HEK293T (cell line): ENCODE data around the gene CMPK1.

ENCODE experiments used
- CTCF ChIA-PET: fragments of 350-600 bp; formaldehyde crosslinking; extraction: SDS; loops from one replicate; lab custom pipeline; 2021; ENCODE audit warnings: antibody characterized with exemption, inconsistent platforms; lab: Yijun Ruan, JAX
- POLR2A ChIA-PET: fragments of 350-600 bp; formaldehyde crosslinking; extraction: SDS; loops from one replicate; lab custom pipeline; 2020; ENCODE audit warnings: antibody characterized with exemption, inconsistent platforms; lab: Yijun Ruan, JAX
- DNase-seq: peaks from one replicate; pipeline ENCODE4 v3.0.0; 2012; ENCODE audit warnings: mixed read lengths; ENCODE audit errors: extremely low spot score
- ARNT ChIP-seq: fragments of 450-650 bp; IDR thresholded peaks from 2 replicates; pipeline ENCODE4 v1.6.1; 2017; ENCODE audit warnings: mild to moderate bottlenecking
- BHLHE40 ChIP-seq: fragments of 450-650 bp; IDR thresholded peaks from 2 replicates; pipeline ENCODE4 v1.6.1; 2016; ENCODE audit warnings: mild to moderate bottlenecking, moderate library complexity, borderline replicate concordance
- CTBP1 ChIP-seq: fragments of 450-650 bp; IDR thresholded peaks from 2 replicates; pipeline ENCODE4 v1.6.1; 2016; ENCODE audit warnings: borderline replicate concordance
- ELF4 ChIP-seq: fragments of 450-650 bp; IDR thresholded peaks from 2 replicates; pipeline ENCODE4 v1.6.1; 2017; ENCODE audit warnings: antibody characterized with exemption
- FOXA1 ChIP-seq: fragments of 450-650 bp; IDR thresholded peaks from 2 replicates; pipeline ENCODE4 v1.6.1; 2016; ENCODE audit warnings: mild to moderate bottlenecking
- FOXK2 ChIP-seq: fragments of 450-650 bp; IDR thresholded peaks from 2 replicates; pipeline ENCODE4 v1.6.1; 2016; ENCODE audit warnings: mild to moderate bottlenecking
- FOXM1 ChIP-seq: fragments of 450-650 bp; IDR thresholded peaks from 2 replicates; pipeline ENCODE4 v1.6.1; 2017; ENCODE audit warnings: mild to moderate bottlenecking, borderline replicate concordance
- HDGF ChIP-seq: fragments of 450-650 bp; IDR thresholded peaks from 2 replicates; pipeline ENCODE4 v1.6.1; 2017; ENCODE audit warnings: antibody characterized with exemption, borderline replicate concordance
- L3MBTL2 ChIP-seq: fragments of 450-650 bp; conservative IDR thresholded peaks from 2 replicates; pipeline ENCODE4 v1.6.1; 2016; ENCODE audit warnings: mild to moderate bottlenecking
- LEF1 ChIP-seq: fragments of 450-650 bp; IDR thresholded peaks from 2 replicates; pipeline ENCODE4 v1.6.1; 2017; ENCODE audit warnings: mild to moderate bottlenecking, borderline replicate concordance
- NFRKB ChIP-seq: fragments of 450-650 bp; IDR thresholded peaks from 2 replicates; pipeline ENCODE4 v1.6.1; 2016; ENCODE audit warnings: mild to moderate bottlenecking, moderate library complexity
- SP1 ChIP-seq: fragments of 450-650 bp; IDR thresholded peaks from 2 replicates; pipeline ENCODE4 v1.6.1; 2017
- SUZ12 ChIP-seq: fragments of 450-650 bp; IDR thresholded peaks from 2 replicates; pipeline ENCODE4 v1.6.1; 2016; ENCODE audit warnings: mild to moderate bottlenecking
- TARDBP ChIP-seq: fragments of 450-650 bp; IDR thresholded peaks from 2 replicates; pipeline ENCODE4 v1.6.1; 2016
- ZNF384 ChIP-seq: fragments of 450-650 bp; IDR thresholded peaks from 2 replicates; pipeline ENCODE4 v1.6.1; 2016
- TF ChIP-seq, protein P1 (sequence below): fragments of 450-650 bp; IDR thresholded peaks from 2 replicates; pipeline ENCODE4 v1.6.1; 2016

CMPK1 gene

DNA sequence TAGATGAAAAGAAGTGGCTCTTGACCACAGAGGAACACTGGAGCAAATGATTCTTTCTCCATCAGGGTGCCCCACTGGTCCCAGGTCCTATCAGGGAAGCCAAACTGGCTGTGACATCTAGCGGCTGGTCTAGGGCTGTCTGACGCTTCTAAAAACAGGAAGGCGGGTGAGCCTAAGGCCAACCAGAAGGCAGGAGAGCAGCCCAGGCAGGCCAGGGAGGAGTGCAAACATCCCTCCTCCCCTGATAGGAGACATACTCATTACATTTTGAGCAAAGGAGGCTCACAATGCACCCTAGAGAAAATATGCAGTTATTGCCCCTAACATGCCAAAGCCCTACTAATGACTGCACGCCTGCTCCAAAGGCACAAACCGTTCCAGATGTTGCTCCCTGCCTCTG lies 72.1 kb downstream of the CMPK1 start:
- DNase-seq, result no peak
- POLR2A ChIA-PET, result no interaction called here
- TF ChIP-seq, protein P1, sequence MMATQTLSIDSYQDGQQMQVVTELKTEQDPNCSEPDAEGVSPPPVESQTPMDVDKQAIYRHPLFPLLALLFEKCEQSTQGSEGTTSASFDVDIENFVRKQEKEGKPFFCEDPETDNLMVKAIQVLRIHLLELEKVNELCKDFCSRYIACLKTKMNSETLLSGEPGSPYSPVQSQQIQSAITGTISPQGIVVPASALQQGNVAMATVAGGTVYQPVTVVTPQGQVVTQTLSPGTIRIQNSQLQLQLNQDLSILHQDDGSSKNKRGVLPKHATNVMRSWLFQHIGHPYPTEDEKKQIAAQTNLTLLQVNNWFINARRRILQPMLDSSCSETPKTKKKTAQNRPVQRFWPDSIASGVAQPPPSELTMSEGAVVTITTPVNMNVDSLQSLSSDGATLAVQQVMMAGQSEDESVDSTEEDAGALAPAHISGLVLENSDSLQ, result no peak
- no peak for TF ChIP-seq SUZ12
- no peak for TF ChIP-seq ZNF384
- no peak for TF ChIP-seq ARNT
- no peak for TF ChIP-seq L3MBTL2
- no peak for TF ChIP-seq LEF1
- no peak for TF ChIP-seq FOXA1
- TF ChIP-seq CTBP1, result no peak
- no peak for TF ChIP-seq ELF4
- TF ChIP-seq HDGF, result no peak
- TF ChIP-seq FOXK2, result no peak
- CTCF ChIA-PET, result no interaction called here

GRCh38 chr1:47406966-47407365 lies 73.4 kb downstream of the CMPK1 start:
- ChIA-PET CTCF (no interaction called here), POLR2A (interaction anchor here (0.6 kb wide), 1 partner anchor 346 kb away, joined by 3 read pairs; no protein-coding TSS in a partner anchor)
- DNase-seq, result no peak
- no peak for TF ChIP-seq SUZ12
- no peak for TF ChIP-seq SP1
- TF ChIP-seq BHLHE40, result no peak
- TF ChIP-seq FOXK2, result no peak
- no peak for TF ChIP-seq ELF4
- TF ChIP-seq LEF1, result no peak
- TF ChIP-seq, protein P1, result no peak
- no peak for TF ChIP-seq FOXA1
- TF ChIP-seq ZNF384, result no peak
- no peak for TF ChIP-seq L3MBTL2
- no peak for TF ChIP-seq FOXM1
- TF ChIP-seq ARNT, result no peak
- no peak for TF ChIP-seq CTBP1
- TF ChIP-seq TARDBP, result no peak
- no peak for TF ChIP-seq NFRKB

GRCh38 chr1:47407481-47407880 lies 73.9 kb downstream of the CMPK1 start:
- DNase-seq, result no peak
- ChIA-PET CTCF (interaction anchor here (1.2 kb wide), 1 partner anchor 10 kb away, joined by 3 read pairs; no protein-coding TSS in a partner anchor), POLR2A (interaction anchor here (0.6 kb wide), 1 partner anchor 345 kb away, joined by 3 read pairs; no protein-coding TSS in a partner anchor)
- TF ChIP-seq SP1 (no peak), CTBP1 (no peak), FOXA1 (no peak), LEF1 (no peak), SUZ12 (no peak), ZNF384 (no peak), TARDBP (no peak), NFRKB (no peak), FOXK2 (no peak), L3MBTL2 (no peak), BHLHE40 (no peak)
- TF ChIP-seq, protein P1, result no peak

GRCh38 chr1:47409311-47410067 lies 75.9 kb downstream of the CMPK1 start:
- no peak for TF ChIP-seq FOXM1
- no peak for TF ChIP-seq SP1
- no peak for TF ChIP-seq BHLHE40
- no peak for TF ChIP-seq ELF4
- no peak for TF ChIP-seq HDGF
- no peak for TF ChIP-seq L3MBTL2
- no peak for TF ChIP-seq LEF1
- no peak for TF ChIP-seq ARNT
- no peak for TF ChIP-seq SUZ12
- no peak for TF ChIP-seq NFRKB
- TF ChIP-seq TARDBP, result no peak
- CTCF ChIA-PET, result interaction anchor here (1.0 to 1.4 kb wide), 4 partner anchors 20 to 317 kb away, joined by 3 to 5 read pairs (median 4); no protein-coding TSS in a partner anchor
- DNase-seq, result no peak
- POLR2A ChIA-PET, result no interaction called here

GRCh38 chr1:47410068-47410455 lies 76.5 kb downstream of the CMPK1 start:
- ChIA-PET POLR2A (no interaction called here), CTCF (interaction anchor here (1.0 to 1.1 kb wide), 2 partner anchors 22 kb away, joined by 3 to 4 read pairs; no protein-coding TSS in a partner anchor)
- no peak for DNase-seq
- TF ChIP-seq CTBP1 (no peak), ARNT (no peak), ELF4 (no peak), FOXK2 (no peak), BHLHE40 (no peak), LEF1 (no peak), ZNF384 (no peak), FOXA1 (no peak), TARDBP (no peak), SP1 (no peak), NFRKB (no peak), FOXM1 (no peak), L3MBTL2 (no peak), HDGF (no peak), SUZ12 (no peak)
- TF ChIP-seq, protein P1, result no peak
